ENCODE data around the gene LHFPL6. TPM values are rescaled to one million over a fixed set of nuclear protein-coding genes. Genes with fewer than 3 reads are reported as not detected.

Gene LHFPL6
- total RNA-seq, 1 donor from 2014 or later: 146 TPM

DNA sequence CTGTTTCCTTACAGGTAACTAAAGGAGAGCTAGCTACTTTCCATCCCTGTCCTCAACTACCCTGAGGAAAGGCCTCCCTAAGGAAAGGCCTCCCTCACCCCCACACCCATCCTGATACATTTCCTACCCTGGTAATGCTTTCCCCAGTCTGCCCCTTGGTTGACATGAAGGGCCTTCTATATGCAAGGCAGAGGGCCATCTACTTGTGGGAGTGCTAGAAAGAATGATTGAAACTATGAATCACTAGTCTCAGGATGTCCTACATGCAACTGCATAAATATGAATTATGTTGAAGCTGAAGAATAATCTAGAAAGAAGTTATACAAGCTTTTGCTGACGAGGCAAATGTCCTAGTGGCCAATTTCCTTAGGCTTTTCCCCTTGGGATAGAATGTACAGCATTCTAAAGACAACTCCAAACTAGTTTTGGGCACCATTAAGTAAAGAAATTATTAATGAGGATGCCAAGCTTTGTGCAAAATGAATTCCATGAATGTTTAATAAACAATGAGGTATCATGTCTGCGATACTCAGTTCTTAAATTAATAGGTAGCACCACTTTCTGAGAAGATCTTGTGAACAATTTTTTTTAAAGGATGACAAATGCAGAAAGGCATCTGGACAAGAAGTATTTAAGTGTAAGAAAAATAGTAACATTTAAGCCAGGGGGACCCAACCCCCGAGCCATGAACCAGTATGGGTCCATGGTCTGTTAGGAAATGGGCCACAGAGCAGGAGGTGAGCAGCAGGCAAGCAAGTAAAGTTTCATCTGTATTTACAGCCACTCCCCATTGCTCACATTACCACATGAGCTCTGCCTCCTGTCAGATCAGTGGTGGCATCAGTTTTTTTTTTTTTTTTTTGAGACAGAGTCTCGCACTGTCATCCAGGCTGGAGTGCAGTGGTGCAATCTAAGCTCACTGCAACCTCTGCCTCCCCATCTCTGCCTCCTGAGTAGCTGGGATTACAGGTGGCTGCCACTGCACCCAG lies 223.0 kb downstream of the LHFPL6 start:
- ATAC-seq (no peak), DNase-seq (ENCODE audit: low spot score) (no peak)
- intact Hi-C loops (cut with DNase I): no loop called here

DNA sequence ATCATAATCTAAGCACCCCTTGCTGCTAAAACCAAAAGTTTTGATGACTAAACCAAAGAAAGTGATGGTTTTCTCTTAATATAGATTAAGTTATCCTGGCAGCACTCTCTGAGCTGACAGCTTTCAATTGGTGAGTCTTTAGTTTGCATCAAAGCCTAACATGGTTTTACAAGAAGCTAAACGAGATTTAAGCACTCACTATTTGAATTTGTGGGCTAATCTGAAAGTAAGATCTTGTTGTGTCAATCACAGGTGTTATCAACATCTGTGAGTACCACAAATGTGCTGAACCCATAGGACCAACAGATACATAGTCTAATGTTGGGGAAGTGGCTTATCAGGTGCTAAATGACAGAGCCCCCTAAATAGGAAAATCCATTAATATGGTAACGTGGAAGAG lies 223.9 kb downstream of the LHFPL6 start:
- ATAC-seq: no peak
- intact Hi-C loops (cut with DNase I): no loop called here
- DNase-seq (ENCODE audit: low spot score): no peak

DNA sequence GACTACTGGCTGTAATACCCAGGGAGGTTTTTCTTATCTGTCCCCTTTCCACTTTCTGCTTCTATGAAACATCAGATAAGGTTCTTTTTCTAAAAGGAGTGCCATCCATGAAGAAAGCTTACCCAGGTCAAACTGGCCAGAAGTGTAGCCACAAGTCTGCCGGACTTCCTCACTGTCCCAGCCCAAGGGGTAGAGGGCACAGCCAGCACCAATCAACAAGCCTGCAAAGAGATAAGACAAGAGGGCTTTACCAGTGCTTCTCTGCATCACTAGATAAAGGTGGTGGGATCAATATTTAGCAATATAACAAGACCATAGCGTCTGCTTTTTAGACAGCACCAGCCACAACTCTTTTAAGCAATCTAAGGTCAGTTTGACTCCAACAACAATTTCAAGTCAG lies 224.7 kb downstream of the LHFPL6 start:
- ATAC-seq (peak; percentile 25), DNase-seq (ENCODE audit: low spot score) (no peak)
- intact Hi-C loops (cut with DNase I): no loop called here

DNA sequence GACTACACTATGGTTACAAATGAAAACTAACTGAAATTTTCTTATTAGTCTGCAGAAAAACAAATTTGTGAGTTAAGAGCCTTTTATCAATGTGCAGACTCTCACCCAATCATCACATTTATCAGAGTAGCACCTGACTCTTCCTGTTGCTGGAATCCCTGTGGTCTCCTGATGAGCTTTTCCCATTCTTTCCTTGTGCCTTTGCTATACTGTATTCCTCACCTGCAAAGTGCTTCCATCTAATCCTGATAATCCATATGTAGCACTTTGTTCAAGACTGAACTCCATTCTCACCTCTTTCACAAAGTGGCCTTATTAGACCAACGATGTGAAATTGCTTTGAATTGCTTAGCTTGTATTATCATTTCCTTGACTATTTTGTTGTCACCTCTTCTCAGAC lies 225.3 kb downstream of the LHFPL6 start:
- DNase-seq (ENCODE audit: low spot score) (no peak), ATAC-seq (no peak)
- intact Hi-C loops (cut with DNase I): no loop called here

DNA sequence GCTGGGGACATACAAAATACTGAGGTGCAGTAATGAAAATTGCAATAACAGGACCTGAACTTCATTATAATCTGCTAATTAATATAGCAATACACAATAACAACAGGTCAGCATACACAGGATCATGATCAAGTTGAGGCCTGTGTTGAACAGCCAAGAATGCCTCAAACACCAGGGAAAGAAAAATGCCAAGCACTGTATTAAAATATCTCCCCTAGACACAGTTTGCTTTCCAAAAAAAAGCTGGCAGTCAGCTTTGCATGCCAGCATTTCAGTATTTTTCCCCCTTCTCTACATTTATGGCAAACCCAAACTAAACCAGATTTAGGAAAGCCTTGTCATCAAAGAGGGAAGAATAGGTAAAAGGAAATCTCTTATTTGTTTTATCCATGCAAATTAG lies 226.9 kb downstream of the LHFPL6 start:
- intact Hi-C loops (cut with DNase I): no loop called here
- DNase-seq (ENCODE audit: low spot score) (no peak), ATAC-seq (no peak)

DNA sequence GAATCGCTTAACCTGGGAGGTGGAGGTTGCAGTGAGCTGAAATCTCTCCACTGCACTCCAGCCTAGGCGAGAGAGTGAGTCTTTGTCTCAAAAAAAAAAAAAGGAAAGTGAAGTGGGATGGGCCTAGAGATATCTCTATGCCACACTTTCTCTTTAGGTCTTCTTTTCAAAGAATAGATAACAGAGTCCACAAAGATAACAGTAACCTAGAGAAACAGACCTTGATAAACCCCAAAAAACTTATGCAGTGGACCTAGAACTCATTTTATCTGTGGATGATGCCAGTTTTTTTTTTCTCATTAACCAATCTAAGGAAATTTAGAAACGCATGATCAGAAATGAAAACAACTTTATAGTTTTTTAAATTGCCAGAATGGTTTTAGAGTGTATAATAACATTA lies 227.4 kb downstream of the LHFPL6 start:
- intact Hi-C loops (cut with DNase I): no loop called here
- no peak for DNase-seq (ENCODE audit: low spot score)
- no peak for ATAC-seq

DNA sequence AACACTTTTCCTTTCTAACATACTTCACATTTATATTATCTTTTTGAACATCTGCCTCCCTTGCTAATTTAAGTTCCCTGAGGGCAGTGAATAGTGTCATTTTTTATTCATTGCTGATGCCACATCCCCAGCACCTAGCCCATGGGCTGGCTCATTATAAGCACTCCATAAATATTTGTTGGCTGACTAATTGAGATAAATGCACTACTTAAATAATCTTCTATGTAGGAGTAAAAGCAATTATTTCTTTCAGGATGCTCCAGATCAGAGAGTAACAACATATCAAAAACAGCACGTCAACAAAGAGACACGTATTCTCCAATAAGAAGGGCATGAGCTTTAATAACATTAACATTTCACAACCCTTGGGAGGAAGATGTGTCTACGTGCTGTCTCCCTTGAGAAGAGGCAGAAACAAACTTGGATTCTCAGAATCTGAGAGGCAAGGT lies 228.2 kb downstream of the LHFPL6 start:
- intact Hi-C loops (cut with DNase I): no loop called here
- no peak for ATAC-seq

DNA sequence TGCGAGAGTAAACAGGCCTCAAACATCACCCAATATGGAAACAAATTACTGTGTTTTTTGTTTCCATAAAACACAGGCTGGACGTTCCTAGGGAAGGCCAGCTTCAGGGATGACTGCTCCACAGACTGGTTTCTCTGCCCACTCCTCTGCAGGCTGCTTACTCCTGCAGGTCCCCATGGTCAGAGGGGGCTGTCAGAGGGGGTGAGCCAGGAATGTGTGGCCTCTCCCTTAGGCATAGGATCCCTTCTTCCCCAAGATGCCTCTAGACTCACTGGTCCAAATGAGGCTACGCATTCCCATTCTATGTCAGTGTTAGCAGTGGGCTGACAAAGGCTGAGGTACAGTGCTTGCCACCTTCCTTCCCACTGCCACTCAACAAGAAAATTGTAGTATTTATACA lies 229.8 kb downstream of the LHFPL6 start:
- intact Hi-C loops (cut with DNase I): no loop called here
- ATAC-seq (no peak), DNase-seq (ENCODE audit: low spot score) (no peak)

More for the DNA sequence above, 228.2 kb downstream of the LHFPL6 start:
- no peak for DNase-seq (ENCODE audit: low spot score)

DNA sequence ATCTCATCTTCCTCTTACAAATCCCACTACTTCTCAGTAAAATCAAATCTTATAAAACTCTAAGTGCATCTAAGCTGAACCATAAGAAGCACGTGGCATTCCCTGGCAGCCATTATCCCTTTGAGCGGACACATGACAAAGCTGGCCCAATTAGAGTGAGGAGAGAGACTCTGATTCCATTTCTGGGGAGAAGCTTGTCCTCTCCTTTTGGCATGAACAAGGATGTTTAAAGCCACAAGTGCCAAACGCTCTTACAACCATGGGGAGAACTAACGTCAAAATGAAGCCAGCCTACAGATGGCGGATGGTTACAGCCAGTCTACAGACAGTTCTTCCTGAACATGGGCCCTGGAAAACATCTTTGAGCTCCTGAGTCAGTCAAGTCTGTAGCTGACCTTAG lies 231.3 kb downstream of the LHFPL6 start:
- ATAC-seq (no peak), DNase-seq (ENCODE audit: low spot score) (no peak)
- intact Hi-C loops (cut with DNase I): no loop called here

DNA sequence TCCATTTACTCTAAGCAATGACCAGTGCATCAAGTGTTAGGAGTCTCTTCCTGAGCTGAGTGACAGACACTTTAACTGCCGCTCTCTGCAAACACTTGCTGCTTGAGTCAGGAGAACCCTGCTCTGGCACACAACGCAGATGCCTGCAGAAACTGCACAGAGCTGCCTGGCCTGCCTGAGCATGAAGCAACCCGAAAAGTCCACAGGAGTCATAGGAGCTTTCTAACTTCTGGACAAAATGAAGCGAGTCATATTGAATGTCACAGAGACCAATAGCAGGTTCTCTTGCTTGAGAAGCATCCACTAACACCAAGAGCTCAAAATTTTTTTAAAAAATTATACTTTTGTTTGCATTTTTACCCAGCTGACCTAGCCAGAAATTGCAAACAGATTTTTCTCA lies 232.4 kb downstream of the LHFPL6 start:
- ATAC-seq: peak; percentile 65
- no peak for DNase-seq (ENCODE audit: low spot score)
- intact Hi-C loops (cut with DNase I): no loop called here

DNA sequence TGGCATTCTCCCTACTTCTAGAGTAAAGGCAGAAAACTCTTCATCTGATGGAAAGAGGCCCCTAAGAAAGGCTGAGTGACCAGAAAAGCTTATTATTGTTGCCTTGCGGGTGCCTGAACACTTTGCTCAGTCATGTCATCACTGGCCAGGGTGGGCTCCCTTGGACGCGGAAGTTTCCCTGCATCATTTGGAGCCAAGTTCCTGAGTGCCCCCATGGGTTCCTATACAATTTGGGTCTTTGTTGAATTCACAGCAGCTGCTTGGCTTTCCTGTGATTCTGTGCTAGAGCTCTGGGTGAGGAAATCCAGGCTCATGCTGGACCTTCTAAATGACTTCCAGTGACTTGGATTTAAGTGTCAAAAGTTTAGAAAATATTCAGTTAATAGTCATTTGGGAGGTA lies 232.9 kb downstream of the LHFPL6 start:
- no peak for DNase-seq (ENCODE audit: low spot score)
- peak; percentile 58 for ATAC-seq
- intact Hi-C loops (cut with DNase I): no loop called here

DNA sequence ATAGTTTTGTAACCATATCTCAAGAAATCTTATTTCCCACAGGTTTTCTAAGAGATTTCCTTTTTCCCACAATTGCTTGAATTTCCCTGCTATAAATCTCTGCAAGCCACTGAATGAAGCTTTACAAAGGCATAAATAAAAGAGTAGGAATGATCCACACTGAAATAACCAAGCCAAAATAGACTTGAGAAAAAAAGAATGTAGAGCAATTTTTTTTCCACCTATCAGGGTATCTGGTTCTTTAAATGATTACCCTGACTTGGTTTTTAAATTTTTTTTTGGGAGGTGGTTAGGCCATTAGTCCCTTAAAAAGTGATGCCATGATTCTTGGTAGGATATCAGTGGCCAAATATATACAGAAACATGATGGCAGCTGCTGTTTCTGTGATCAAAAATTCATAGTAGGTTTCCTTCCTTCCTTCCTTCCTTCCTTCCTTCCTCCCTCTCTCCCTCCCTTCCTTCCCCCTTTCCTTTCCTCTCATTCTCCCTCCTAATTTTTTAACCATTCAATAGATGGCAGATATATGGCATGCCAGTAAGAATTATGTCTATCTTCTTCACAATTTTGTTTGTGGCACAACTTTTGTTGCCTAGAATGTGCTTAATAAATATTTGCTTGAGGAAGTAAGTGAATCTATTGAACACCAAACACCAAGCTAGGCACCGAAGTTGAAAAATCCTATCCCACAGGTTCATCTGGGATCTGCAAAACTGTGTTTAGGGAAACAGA lies 233.7 kb downstream of the LHFPL6 start:
- no peak for DNase-seq (ENCODE audit: low spot score)
- intact Hi-C loops (cut with DNase I): no loop called here
- ATAC-seq: no peak

DNA sequence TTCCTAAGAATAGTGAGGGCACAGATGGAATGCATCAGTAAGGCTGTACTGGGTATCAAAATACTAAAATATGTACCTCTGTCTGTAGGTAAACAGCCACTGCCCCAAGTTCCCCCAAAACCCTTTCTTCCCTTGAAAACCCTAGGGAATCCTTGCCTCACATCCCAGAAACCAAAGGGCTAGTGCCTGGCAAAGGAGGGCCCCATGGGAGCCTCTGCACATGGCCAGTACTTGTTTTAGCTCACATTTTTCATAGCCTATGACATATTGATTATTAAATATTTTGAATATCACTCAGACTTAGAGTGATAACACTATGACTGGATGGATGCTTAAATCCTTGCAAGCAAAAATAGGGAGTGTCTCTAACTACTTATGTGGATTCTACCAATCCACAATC lies 237.1 kb downstream of the LHFPL6 start:
- intact Hi-C loops (cut with DNase I): no loop called here
- ATAC-seq (no peak), DNase-seq (ENCODE audit: low spot score) (no peak)

DNA sequence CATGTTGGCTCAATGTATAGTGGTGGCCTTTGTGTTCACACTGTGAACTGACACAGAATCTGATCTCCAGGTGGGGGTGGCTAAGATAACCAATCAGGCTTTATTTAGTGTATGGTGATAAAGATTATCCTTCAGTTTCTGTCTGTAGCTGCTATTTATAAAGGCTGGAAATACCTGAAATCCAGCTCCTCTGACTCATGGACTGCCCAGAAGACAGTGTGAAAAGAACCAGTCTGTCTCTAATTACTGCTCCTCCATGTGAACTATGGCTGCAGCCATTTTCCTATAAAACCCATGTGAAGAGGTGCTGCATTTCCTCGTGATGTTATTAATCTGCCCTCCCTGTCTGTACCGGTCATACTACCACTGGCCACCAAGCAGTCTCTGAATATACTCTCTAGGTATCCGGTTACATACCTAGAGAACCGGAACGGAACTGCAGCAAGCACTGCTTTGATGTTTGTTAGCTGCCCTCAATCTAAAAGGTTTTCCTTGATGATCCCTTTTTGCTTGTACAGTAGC lies 238.0 kb downstream of the LHFPL6 start:
- intact Hi-C loops (cut with DNase I): no loop called here
- DNase-seq (ENCODE audit: low spot score) (no peak), ATAC-seq (peak; percentile 22)

DNA sequence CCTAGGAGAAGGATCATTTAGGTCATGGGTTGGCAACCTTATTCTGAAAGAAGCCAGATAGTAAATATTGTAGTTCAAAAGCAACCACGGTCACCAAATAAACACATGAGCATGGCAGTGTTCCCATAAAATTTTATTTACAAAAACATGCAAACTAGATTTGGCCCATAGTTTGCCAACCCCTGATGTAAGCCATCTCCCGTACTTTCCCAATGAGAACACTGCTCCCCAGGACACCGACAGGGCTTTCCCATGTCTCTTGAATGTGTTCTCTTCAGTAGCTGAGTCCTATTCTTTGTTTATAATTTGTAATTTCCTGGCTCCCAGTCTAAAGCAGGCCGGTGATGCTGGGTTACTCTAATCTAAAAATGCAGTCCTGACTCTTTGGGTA lies 239.6 kb downstream of the LHFPL6 start:
- intact Hi-C loops (cut with DNase I): no loop called here
- ATAC-seq (peak; percentile 35), DNase-seq (ENCODE audit: low spot score) (no peak)

DNA sequence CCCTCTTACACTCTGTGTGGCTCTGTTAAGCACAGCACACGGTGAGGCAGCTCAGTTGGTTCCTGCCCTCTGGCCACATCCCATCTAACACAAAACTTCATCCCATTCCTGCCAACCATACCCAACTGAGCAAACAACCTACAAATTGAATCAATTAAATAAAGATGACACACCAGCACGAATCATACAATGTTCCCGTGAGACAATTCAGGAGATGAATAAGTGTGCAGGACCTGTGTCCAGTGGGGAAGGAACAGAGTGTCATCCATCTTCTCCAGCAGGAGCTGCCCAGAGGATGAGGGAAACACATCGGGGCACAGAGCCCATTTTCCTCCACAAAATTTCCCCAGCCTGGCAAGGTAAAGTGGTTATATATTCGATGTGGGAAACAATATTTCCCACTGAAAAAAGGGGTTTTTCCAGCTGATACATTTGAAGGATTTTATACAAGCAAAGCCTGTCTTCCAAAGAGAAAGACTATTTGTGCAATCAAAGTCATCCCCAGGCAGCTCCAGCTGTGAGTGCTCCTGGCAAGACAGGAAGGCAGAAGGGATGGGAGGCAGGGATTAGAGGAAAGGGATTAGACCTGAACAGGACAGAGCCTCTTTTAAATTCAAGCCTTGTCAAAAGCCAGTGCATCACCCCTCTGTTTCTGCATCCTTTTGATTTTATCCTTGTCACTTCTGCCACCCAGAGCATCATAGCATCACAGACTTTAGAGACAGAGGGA lies 240.2 kb downstream of the LHFPL6 start:
- ATAC-seq (peak; percentile 42), DNase-seq (ENCODE audit: low spot score) (no peak)
- intact Hi-C loops (cut with DNase I): no loop called here

DNA sequence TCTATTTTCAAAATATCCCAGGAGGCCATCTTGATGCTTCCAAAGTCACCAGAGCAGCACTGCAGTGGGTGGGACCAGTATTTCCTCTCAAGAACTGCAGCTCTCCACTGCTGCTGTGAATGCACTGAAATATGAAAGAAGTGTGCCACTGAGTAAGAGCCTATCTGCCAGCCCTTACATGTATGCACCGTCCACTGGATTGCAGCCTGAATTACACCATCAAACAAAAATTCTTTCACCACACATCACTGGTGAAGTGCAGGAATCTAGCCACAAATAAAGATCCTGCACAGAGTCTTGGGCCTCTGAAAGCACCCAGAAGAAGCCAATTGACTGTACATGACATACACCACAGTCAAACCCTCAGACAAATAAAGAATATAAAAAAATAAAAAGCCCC lies 249.0 kb downstream of the LHFPL6 start:
- ATAC-seq (no peak), DNase-seq (ENCODE audit: low spot score) (no peak)
- intact Hi-C loops (cut with DNase I): no loop called here

DNA sequence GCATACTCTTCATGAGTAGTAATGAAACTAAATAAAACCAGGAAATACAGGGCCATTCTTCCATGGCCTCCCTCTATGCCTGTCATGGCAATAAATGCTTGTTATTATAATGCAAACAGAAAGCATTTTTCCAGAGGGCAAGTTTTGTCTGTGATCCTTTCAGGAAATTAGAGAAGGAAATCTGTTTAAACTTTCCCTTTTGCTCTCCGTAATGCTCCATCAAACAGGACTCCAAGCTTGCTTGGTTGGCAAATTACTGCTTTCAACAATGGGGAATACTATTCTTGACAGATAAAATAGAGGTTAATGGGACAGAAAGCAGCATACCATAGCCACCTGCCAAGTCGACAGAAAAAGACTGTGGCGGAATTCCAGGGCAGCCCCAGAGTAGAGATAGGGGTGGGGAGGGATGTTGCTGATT lies 252.5 kb downstream of the LHFPL6 start:
- DNase-seq (ENCODE audit: low spot score) (no peak), ATAC-seq (no peak)
- intact Hi-C loops (cut with DNase I): no loop called here

DNA sequence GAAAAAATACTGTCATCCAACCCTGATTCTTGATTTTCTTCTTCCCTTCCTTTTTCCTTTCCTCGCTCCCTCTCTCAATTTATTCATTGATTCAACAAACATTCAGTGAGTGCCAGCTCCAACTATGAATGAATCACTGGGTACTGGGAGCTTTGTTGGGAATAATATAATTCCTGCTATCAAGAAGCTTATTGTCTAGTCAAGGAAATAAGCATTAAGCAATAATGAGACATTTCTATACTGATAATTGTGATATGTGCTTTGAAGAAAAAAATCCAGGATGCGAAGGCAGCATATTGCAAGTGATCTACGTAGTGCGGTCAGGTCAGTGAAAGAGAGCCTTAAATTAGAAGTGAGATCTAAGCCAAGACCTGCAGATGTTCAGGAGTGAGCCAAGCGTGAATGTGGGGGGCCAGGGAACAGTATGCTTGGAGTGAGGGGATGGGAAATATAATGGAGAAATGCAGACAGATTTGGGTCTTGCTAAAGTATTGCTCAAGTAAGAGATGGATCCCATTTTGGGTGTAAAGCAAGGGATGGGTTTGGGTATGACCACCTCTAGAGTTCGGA lies 253.5 kb downstream of the LHFPL6 start:
- peak; percentile 39 for ATAC-seq
- intact Hi-C loops (cut with DNase I): no loop called here
- no peak for DNase-seq (ENCODE audit: low spot score)

Data from sciatic nerve (tissue), 2 donors.